Effector memory CD8-positive, alpha-beta T cell (primary cell): ENCODE data around the gene ZNF75A.
"Not testable (repeated sequence)": the region's sequence is repeated elsewhere in the genome, so short reads cannot be mapped to it uniquely, and the experiment has no call there.

ENCODE experiments used
- ATAC-seq: fragments of 150-1000 bp; cut with Tn5 transposase; replicated peaks from 2 replicates; pipeline ENCODE4 v1.10.0; 2021; ENCODE audit warnings: mild to moderate bottlenecking, moderate library complexity
- DNase-seq, 3 experiments: peaks; one replicate each; pipeline ENCODE4 v3.0.0; 2021
- H3K27ac Mint-ChIP-seq, 2 donors: one replicate each; pipeline ENCODE4 v1.8.0; 2022; ENCODE audit warnings: mild to moderate bottlenecking in 2 of 2, mixed read lengths in 2 of 2, moderate library complexity in 2 of 2
- H3K27me3 Mint-ChIP-seq, 2 donors: one replicate each; pipeline ENCODE4 v1.8.0; 2022; ENCODE audit warnings: mixed read lengths in 2 of 2
- H3K36me3 Mint-ChIP-seq: one replicate; pipeline ENCODE4 v1.8.0; 2022; ENCODE audit warnings: mild to moderate bottlenecking, moderate library complexity, mixed read lengths; ENCODE audit not compliant: insufficient read depth
- H3K4me1 Mint-ChIP-seq, 2 donors: one replicate each; pipeline ENCODE4 v1.8.0; 2022; ENCODE audit warnings: low read depth in 2 of 2, mixed read lengths in 2 of 2
- H3K4me3 Mint-ChIP-seq, 2 donors: one replicate each; pipeline ENCODE4 v1.8.0; 2022; ENCODE audit warnings: mild to moderate bottlenecking in 2 of 2, mixed read lengths in 2 of 2, moderate library complexity in 2 of 2
- H3K9me3 Mint-ChIP-seq, 2 donors: one replicate each; pipeline ENCODE4 v1.8.0; 2022; ENCODE audit warnings: mixed read lengths in 2 of 2
- total RNA-seq, 9 experiments: gene quantifications; one replicate each; lab custom pipeline; 2026; lab: John Stamatoyannopoulos, UW

ZNF75A gene
- total RNA-seq, result 26.3 to 76.7 (median 47.7) reads per million in 9 experiments

DNA sequence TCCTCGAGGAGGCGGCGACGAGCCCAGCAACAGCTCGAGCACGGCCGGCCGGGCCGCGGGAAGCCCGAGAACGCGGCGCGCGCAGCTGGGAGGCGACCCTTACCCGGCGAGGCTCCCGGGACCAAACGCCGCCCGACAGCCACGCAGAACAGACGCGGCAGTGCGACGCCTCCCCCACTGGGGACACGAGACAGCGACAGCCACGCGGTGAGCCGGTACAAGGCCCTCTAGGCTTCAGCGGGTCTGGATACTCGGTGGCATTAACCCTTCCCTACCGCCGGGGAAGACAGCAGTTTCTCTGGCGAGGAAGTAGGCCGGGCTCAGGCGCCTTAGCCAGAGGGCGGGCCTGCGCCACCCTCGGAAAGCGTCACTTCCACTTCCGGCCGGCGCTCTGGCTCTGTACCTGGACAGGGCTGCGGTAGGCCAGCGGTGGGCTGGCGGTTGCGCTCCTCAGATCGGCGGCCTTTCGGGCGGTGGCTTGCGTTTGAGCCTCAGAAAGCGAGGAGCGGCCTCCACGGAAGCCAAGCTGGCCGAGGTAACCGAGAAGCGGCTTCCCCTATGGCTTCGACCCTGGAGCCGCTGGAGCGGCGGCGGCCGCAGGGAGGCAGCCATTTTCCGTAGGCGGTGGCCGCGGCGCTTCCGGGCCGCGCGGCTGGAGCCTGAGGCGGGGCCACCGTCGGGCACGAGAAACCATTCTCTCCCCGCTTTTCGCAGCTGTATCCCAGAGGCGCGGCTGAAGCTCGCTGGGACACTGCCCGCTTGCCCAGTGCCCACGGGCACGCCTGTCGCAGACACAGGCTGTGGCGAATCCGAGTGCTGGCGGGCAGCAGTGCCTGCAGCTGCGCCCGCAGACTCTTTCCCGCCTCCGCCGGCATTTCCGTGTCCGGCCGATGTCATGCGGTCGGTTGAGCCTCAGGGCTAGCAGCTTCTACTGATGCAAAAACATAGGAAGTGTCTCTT, at the start of gene ZNF75A, which contains the start of gene TIGD7:
TSS of gene ZNF75A (plus strand) at position 389 of the 960 bp plus-strand sequence. CDS start 2,932 bp downstream, outside the sequence.
TSS of gene TIGD7 (minus strand) at position 322 of the 960 bp plus-strand sequence. CDS start 4,816 bp downstream, outside the sequence.
- Mint-ChIP-seq H3K9me3 (peaks cover 5 to 21% of the 10 kb centered on the region in 2 donors), H3K27me3 (no peaks in the 10 kb centered on the region), H3K4me1 (peaks cover 6 to 11% of the 10 kb centered on the region in 2 donors), H3K27ac (peak within 1 kb of the TSS; percentile 77 to 88), H3K4me3 (peak within 1 kb of the TSS; percentile 75 to 80), H3K36me3 (peaks cover 36% of the 10 kb centered on the region)
- peak; percentile 70 to 77 (median 72) for DNase-seq
- peak; percentile 94 for ATAC-seq

DNA sequence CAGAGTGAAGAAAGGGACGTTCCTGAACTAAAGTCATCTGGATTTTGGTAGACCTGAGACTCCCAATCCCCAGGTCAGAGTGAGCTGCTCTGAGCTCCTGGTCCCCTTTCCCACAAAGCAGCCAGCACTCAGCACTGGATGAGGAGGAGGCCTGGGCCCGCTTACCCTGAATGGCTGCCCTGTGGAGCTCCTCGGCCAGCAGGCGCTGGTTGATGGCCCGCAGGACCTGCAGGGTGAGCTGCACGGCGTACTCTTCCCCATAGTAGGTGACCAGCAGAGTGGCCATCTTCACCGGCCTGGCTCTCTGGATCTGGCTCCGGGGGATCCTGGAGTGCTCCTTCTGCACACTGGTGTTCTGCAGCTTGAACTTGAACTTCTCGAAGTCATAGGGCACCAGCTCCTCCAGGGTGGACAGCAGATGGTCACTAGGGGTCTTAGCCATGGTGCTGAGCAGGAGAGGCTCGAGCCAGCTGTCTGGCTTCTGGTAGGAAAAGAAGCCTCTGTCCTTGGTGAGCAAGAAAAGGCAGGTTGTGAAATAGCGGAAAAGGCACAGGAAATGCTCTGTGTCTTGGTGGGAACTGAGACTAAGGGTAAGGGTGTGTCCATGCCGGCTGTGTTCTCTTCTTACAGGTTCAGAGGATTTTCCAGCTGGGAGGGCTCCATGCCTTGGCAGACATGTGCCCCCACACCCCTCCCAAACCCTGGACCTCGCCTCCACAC, 49.0 kb upstream of the ZNF75A start, which contains the start of gene MEFV:
TSS of gene MEFV (minus strand) at position 488 of the 720 bp plus-strand sequence. CDS start at position 442, 46 bp downstream.
- Mint-ChIP-seq H3K4me1 (no peaks in the 10 kb centered on the region), H3K27ac (no peak within 1 kb of the TSS), H3K4me3 (peak within 1 kb of the TSS in 1 of 2 donors; percentile 54), H3K36me3 (no peaks in the 10 kb centered on the region), H3K9me3 (no peaks in the 10 kb centered on the region), H3K27me3 (peaks cover 5 to 29% of the 10 kb centered on the region in 2 donors)
- ATAC-seq, result no peak
- no peak for DNase-seq

DNA sequence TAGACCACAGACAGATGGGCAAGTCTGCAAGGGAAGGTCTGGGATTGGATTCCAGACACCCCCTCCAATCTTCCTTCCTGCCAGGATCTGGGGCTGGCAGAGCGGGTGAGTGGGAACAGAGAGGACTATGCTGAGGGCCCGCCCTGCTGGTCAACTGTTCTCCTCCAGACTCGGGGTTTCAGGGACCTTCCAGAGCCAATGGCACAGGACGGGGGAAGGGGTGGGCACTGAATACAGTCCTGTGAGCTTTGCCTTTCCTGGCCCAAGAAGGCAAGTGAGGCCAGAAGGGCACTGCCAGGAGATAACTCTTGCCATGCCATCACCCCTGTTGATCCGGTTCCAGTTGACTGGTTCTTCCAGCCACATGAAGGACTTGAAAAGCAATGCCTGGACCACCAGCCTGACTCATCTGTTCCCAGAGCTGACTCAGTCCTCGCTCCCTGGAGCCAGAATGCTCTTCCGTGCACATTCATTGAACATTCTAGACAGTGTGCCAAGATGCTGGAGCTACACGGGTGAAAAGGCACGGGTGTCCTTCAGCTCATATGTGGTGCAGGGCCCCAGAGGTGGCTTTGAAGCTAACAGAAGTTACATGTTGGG, 48.3 kb upstream of the ZNF75A start:
- no peak for DNase-seq
- H3K4me3 Mint-ChIP-seq, result no peak overlapping the region
- H3K36me3 Mint-ChIP-seq, result peaks cover 3% of the 10 kb centered on the region
- H3K27ac Mint-ChIP-seq, result no peak overlapping the region
- no peaks in the 10 kb centered on the region for H3K9me3 Mint-ChIP-seq
- H3K4me1 Mint-ChIP-seq, result peaks cover 0 to 2% of the 10 kb centered on the region in 2 donors
- ATAC-seq, result no peak
- H3K27me3 Mint-ChIP-seq, result peaks cover 5 to 26% of the 10 kb centered on the region in 2 donors

DNA sequence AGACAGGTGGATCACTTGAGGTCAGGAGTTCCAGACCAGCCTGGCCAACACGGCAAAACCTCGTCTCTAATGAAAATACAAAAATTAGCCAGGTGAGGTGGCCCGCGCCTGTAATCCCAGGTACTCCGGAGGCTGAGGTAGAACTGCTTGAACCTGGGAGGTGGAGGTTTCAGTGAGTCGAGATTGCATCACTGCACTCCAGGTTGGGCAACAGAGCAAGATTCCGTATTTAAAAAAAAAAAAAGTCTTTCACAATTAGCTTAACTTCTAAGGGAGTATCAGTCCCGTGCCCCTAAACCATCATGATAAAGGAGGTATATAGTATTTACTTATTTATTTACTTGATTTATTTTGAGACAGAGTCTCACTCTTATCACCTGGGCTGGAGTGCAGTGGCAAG, 45.5 kb upstream of the ZNF75A start:
- Mint-ChIP-seq H3K4me3 (no peak overlapping the region), H3K27ac (no peak overlapping the region), H3K36me3 (peaks cover 20% of the 10 kb centered on the region), H3K9me3 (no peaks in the 10 kb centered on the region), H3K27me3 (peaks cover 5 to 26% of the 10 kb centered on the region in 2 donors), H3K4me1 (peaks cover 19% of the 10 kb centered on the region in 2 donors)
- ATAC-seq, result no peak
- DNase-seq, result no peak

DNA sequence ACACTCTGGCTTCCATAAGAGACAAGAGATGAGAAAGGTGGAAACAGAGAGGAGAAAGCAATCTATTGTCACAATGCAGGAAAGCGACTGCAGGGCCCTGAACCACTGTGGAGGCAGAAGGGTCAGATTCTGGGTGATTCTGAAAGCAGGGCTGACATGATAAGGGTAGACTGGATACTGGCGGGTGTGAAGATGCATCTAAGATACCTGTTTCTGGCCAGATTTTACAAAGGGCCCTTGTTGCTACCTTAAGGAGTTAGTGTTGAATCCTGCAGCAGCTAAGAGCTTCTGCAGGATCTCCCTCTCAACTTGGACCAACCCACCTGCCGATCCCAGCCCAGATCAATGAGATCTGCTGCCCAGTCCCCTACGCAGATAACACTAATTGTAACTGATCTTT, 42.8 kb upstream of the ZNF75A start:
- ATAC-seq (no peak), DNase-seq (no peak)
- peaks cover 21 to 25% of the 10 kb centered on the region in 2 donors for H3K4me1 Mint-ChIP-seq
- H3K9me3 Mint-ChIP-seq, result no peaks in the 10 kb centered on the region
- peaks cover 22% of the 10 kb centered on the region for H3K36me3 Mint-ChIP-seq
- peak overlapping the region; percentile 85 to 89 for H3K4me3 Mint-ChIP-seq
- peak overlapping the region; percentile 95 for H3K27ac Mint-ChIP-seq
- peaks cover 0 to 10% of the 10 kb centered on the region in 2 donors for H3K27me3 Mint-ChIP-seq

DNA sequence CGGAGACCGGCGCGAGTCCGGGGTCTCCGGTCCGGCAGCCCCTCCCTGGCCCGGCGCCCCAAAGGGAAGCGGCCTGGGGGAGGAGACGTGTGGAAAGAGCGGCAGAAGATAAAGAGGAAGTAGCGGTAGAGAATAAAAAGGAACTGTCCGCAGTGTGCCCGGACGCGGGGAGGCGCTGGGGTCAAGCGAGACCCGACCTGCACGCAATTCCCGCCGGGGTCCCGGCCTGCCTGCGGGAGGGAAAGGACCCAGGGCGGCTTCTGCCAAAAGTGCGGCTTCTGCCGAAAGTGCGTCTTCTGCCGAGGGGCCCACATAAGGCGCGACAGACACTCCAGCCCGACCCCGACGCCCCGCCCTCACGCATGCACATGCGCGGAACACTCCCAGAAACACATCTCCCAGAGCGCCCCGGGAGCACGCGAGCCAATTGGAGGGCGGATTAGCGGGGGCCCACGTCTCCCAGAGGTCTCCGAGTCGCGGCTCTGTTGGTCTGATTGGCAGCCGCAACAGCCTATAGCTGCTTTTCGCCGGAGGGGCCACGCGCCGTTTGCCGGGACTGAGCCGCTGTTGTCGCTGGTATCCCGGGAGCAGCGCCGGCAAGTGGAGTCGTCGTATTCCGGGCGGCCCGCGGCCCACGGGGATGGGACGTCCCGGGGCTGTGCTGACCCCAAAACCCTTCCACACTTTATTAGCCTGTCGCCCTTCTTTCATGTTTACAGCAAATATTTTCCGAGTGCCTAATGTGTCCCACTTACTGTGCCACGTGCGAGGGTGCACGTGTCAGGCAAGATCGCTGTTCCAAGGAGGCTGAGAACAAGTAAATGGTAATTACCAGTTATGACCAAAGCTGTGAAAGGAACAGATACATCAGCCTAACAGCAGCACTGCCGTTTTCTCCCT, 40.9 kb upstream of the ZNF75A start:
- Mint-ChIP-seq H3K9me3 (no peaks in the 10 kb centered on the region), H3K27ac (peak overlapping the region; percentile 95), H3K36me3 (peaks cover 30% of the 10 kb centered on the region), H3K4me1 (peaks cover 21 to 25% of the 10 kb centered on the region in 2 donors), H3K4me3 (peak overlapping the region; percentile 85 to 89), H3K27me3 (no peaks in the 10 kb centered on the region)
- DNase-seq (peak; percentile 89 to 93 (median 91)), ATAC-seq (peak; percentile 85)

DNA sequence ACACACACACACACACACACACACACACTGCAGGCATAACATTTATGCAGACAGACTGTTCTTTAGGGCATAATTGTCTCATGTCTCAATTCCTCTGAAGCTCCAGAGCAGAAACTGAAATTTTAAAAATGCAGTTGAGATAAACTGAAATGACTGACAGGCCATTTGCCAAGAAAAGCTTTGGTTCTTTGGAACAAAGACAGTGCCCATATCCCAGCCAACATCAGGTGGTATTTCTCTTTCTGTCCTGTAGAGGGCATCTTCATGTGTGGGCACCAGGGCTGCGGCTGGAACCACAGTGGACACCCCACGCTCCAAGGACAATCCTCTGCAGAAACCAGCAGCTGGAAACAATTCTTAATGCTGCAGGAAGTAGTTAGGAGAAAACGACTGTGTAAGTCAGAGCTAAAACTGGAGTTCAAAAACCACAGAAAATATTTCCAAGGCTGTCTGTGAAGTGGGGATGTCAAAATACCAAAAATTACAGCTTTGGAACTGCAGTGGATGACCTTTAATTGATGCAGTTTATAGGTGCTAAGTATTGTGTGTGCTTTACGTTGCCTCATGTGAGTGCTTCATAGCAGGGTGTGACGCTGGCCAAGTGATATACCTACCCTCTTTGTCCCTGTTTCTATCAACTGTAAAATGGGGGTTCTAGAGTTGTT, 38.3 kb upstream of the ZNF75A start:
- H3K36me3 Mint-ChIP-seq, result peaks cover 29% of the 10 kb centered on the region
- peaks cover 19 to 25% of the 10 kb centered on the region in 2 donors for H3K4me1 Mint-ChIP-seq
- no peaks in the 10 kb centered on the region for H3K9me3 Mint-ChIP-seq
- H3K27me3 Mint-ChIP-seq, result no peaks in the 10 kb centered on the region
- ATAC-seq (no peak), DNase-seq (no peak)
- H3K27ac Mint-ChIP-seq, result no peak overlapping the region
- no peak overlapping the region for H3K4me3 Mint-ChIP-seq

DNA sequence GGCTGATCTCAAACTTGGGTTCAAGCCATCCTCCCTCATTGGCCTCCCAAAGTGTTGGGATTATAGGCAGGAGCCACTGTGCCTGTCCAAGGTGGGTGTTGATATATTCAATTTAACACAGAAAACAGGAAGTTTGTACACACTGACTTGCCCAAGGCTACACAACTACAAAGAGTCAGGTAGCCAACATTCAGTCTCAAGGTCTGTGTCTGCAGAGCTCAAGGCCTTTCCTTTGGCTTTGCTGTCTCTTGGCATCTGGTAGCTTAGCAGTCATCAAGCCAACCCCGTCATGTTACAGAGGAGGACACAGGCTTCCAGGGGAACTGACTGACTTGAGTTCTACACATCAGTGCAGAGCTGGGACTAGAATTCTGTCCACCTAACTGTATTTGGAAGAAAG, 37.0 kb upstream of the ZNF75A start:
- Mint-ChIP-seq H3K27me3 (no peaks in the 10 kb centered on the region), H3K4me3 (no peak overlapping the region), H3K4me1 (peaks cover 11 to 16% of the 10 kb centered on the region in 2 donors), H3K36me3 (peaks cover 27% of the 10 kb centered on the region), H3K9me3 (no peaks in the 10 kb centered on the region), H3K27ac (no peak overlapping the region)
- no peak for ATAC-seq
- no peak for DNase-seq

DNA sequence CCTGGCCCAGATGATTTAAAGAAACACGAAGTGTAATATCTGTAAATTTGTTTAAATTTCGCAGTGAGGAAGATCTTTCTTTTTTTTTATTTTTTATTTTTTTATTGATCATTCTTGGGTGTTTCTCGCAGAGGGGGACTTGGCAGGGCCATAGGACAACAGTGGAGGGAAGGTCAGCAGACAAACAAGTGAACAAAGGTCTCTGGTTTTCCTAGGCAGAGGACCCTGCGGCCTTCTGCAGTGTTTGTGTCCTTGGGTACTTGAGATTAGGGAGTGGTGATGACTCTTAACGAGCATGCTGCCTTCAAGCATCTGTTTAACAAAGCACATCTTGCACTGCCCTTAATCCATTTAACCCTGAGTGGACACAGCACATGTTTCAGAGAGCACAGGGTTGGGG, 34.6 kb upstream of the ZNF75A start:
- DNase-seq, H3K4me1 Mint-ChIP-seq, H3K27ac Mint-ChIP-seq, H3K9me3 Mint-ChIP-seq, H3K4me3 Mint-ChIP-seq, H3K27me3 Mint-ChIP-seq, ATAC-seq: not testable (repeated sequence)
- H3K36me3 Mint-ChIP-seq, result peaks cover 12% of the 10 kb centered on the region

DNA sequence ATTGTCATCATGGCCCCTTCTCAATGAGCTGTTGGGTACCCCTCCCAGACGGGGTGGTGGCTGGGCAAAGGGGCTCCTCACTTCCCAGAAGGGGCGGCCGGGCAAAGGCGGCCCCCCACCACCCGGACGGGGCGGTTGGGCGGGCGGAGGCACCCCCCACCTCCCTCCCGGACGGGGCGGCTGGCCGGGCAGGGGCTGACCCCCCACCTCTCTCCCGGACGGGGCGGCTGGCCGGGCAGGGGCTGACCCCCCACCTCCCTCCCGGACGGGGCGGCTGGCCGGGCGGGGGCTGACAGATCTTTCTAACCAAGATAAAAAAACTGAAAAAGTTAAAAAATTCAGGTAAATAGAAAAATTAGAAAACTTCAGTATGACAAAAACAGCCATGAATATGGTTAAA, 34.0 kb upstream of the ZNF75A start:
- DNase-seq, result not testable (repeated sequence)

DNA sequence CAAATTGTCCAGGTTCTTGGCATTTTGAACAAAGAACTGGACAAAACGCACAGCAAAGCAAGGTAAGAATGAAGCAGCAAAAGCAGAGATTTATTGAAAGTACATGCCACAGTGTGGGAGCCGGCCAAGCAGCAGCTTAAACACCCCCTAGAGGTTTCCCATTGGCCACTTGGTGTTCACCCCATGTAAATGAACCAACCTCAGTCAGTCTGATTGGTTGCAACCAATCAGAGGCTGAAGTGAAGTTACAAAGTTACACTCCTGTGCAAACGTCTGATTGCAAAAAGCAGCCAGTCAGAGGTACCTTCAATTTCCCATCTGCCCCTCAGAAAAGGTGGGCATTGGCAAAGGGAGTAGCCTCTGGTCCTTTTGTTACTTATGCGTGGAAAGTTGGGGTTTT, 30.8 kb upstream of the ZNF75A start:
- ATAC-seq, result no peak

More for the DNA sequence above, 34.0 kb upstream of the ZNF75A start:
- H3K4me3 Mint-ChIP-seq, H3K27ac Mint-ChIP-seq, ATAC-seq, H3K27me3 Mint-ChIP-seq, H3K9me3 Mint-ChIP-seq, H3K4me1 Mint-ChIP-seq: not testable (repeated sequence)
- peaks cover 13% of the 10 kb centered on the region for H3K36me3 Mint-ChIP-seq

DNA sequence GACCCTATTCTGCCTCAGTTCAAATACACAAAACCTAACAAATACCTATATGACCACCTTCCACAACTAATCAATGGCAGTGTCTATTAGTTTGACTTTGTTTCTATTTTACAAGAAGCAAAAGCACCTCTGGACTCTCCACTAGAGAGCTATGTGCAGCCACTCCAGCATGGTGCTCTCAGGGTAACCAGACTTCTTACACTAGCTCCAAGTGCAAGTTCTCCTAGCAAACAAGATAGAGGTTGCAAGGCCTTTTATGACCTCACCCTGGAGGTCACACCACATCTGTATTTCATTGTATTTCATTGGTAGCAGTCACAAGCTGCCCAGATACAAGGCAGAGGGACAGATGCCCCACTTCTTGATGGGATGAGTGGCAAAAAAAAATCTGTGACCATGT, 30.4 kb upstream of the ZNF75A start:
- DNase-seq (no peak), ATAC-seq (no peak)
- Mint-ChIP-seq H3K4me3 (no peak overlapping the region), H3K27ac (no peak overlapping the region), H3K9me3 (no peaks in the 10 kb centered on the region), H3K36me3 (peaks cover 3% of the 10 kb centered on the region), H3K4me1 (no peaks in the 10 kb centered on the region), H3K27me3 (no peaks in the 10 kb centered on the region)

More for the DNA sequence above, 30.8 kb upstream of the ZNF75A start:
- no peak for DNase-seq
- no peak overlapping the region for H3K4me3 Mint-ChIP-seq
- H3K27me3 Mint-ChIP-seq, result no peaks in the 10 kb centered on the region
- no peak overlapping the region for H3K27ac Mint-ChIP-seq
- H3K4me1 Mint-ChIP-seq, result no peaks in the 10 kb centered on the region
- H3K9me3 Mint-ChIP-seq, result no peaks in the 10 kb centered on the region
- peaks cover 5% of the 10 kb centered on the region for H3K36me3 Mint-ChIP-seq
